SU-DHL-6 (cell line): ENCODE measurements around the gene TIMM22.

Experiments used
- CTCF ChIP-seq: fragments of 200-600 bp; sonication (generic); IDR thresholded peaks from one replicate; pipeline ENCODE4 v1.5.1; 2017; ENCODE audit warnings: antibody characterized with exemption, mild to moderate bottlenecking, low read length, moderate library complexity; ENCODE audit not compliant: insufficient read depth, poor library complexity, severe bottlenecking
- EZH2phosphoT487 ChIP-seq: fragments of 200-600 bp; sonication (generic), shearing (Covaris generic); conservative IDR thresholded peaks from 2 replicates; pipeline ENCODE4 v1.6.1; 2018; ENCODE audit warnings: mild to moderate bottlenecking, antibody characterized with exemption, low read length, moderate library complexity, mixed read lengths

GRCh38 chr17:1050246-1050995 lies 53.5 kb downstream of the TIMM22 start:
- TF ChIP-seq CTCF (no peak), EZH2phosphoT487 (no peak)
